ENCODE data around the gene LAMB1.

Gene LAMB1

GRCh38 chr7:108016841-108017775 lies 14.1 kb upstream of the LAMB1 start:
- no peak for DNase-seq

GRCh38 chr7:108015740-108016139 lies 12.8 kb upstream of the LAMB1 start:
- no peak for DNase-seq

GRCh38 chr7:108014747-108015682 lies 12.1 kb upstream of the LAMB1 start:
- DNase-seq: no peak

- no peak for DNase-seq
These were observed 11.3 kb upstream of the LAMB1 start for GRCh38 chr7:108014215-108014614.

- no peak for DNase-seq
These were observed 9.8 kb upstream of the LAMB1 start for GRCh38 chr7:108012499-108013430.

GRCh38 chr7:108010377-108010776 lies 7.4 kb upstream of the LAMB1 start:
- no peak for DNase-seq

- no peak for DNase-seq
These were observed 6.9 kb upstream of the LAMB1 start for GRCh38 chr7:108009873-108010272.

GRCh38 chr7:108008827-108009226 lies 5.9 kb upstream of the LAMB1 start:
- DNase-seq: no peak

- no peak for DNase-seq
These were observed 5.3 kb upstream of the LAMB1 start for GRCh38 chr7:108008240-108008639.

- DNase-seq: no peak
These were observed 4.8 kb upstream of the LAMB1 start for GRCh38 chr7:108007762-108008161.

- DNase-seq: no peak
These were observed 4.3 kb upstream of the LAMB1 start for GRCh38 chr7:108007261-108007660.

- DNase-seq: no peak
These were observed 1.5 kb upstream of the LAMB1 start for GRCh38 chr7:108004220-108005142.

- no peak for DNase-seq
These were observed 606 bp upstream of the LAMB1 start for GRCh38 chr7:108003599-108003935.

- DNase-seq: no peak
These were observed 916 bp downstream of the LAMB1 start for GRCh38 chr7:108001764-108002725.

GRCh38 chr7:108000875-108001763 lies 1.8 kb downstream of the LAMB1 start:
- peak; percentile 10 for DNase-seq

- DNase-seq: no peak
These were observed 3.0 kb downstream of the LAMB1 start for GRCh38 chr7:107999779-108000560.

GRCh38 chr7:107998660-107999480 lies 4.1 kb downstream of the LAMB1 start:
- no peak for DNase-seq
